GM18909 (cell line): ENCODE data around the gene HMMR.

Experiments
- ATAC-seq: cut with Tn5 transposase; IDR thresholded peaks from one replicate; pipeline ENCODE4 v1.9.1; 2021; ENCODE audit warnings: mild to moderate bottlenecking; ENCODE audit not compliant: unreplicated experiment, poor library complexity

HMMR gene

DNA sequence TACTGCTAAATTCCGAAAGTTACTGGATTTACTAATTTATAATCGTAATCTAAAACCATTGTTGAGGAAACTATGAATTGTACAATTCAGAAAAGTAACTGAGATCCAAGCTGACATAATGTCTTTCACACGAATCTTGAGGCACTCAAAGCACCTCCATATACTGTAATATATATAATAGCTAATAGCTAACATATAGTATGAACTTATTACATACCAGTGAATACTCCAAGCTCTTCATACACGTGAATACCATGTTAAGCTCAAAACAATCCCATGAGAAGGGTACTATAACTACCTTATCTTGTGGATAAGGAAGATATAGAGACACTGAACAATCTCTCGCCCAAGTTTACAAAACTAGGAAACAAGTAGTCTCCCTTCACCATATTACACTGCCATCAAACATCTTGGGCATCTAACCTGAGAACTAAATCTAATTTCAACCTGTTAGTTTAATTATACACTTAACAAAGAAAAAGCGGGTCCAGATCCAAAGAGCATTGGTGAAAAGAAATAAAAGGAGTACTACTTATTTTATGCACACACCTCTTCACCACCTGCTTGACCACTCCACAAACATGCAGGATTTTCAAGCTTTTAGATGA lies 1.6 kb upstream of the HMMR start:
- ATAC-seq: no peak

DNA sequence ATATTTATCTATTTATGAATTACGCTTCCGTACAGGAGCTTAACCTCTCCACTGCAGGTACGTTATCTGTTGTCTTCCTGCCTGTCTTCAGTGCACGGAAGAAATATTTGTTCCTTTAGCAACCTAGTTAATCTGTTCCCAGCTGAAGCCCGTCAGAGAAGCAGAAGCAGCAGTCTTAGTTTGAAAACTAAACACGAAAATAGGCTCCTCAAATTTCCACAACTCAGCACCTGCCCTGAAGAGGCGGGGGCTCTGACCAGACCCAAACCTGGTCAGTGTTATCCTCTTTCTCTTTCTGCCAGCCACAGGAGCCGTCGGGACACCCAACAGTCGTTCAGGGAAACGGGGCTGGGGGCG lies 992 bp upstream of the HMMR start:
- ATAC-seq: peak; percentile 12

- ATAC-seq: peak; percentile 83
Measured at GRCh38 chr5:163459819-163460561, 442 bp upstream of the HMMR start, which contains the start of gene NUDCD2. TSS of gene NUDCD2 (minus strand) at chr5:163460102. CDS start at chr5:163460050, 52 bp downstream.

GRCh38 chr5:163463063-163463435 lies 2.6 kb downstream of the HMMR start:
- no peak for ATAC-seq

DNA sequence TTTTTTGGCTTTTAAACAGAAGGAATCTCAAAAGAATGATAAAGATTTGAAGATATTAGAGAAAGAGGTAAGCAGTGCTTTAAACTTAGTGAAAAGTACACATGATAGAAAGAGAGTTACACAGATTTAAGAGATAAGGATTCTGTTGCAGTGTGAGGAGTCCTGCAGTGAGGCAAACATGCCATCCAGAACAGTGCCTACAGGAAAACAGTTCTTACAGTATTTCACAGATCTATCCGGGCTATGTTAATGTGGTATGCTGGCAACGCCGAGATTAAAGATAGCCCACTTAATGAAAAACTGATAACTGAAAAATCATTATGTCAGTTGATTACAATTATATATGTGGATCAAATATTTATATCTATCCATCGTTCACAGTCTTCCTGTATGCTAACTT lies 7.2 kb downstream of the HMMR start:
- no peak for ATAC-seq

DNA sequence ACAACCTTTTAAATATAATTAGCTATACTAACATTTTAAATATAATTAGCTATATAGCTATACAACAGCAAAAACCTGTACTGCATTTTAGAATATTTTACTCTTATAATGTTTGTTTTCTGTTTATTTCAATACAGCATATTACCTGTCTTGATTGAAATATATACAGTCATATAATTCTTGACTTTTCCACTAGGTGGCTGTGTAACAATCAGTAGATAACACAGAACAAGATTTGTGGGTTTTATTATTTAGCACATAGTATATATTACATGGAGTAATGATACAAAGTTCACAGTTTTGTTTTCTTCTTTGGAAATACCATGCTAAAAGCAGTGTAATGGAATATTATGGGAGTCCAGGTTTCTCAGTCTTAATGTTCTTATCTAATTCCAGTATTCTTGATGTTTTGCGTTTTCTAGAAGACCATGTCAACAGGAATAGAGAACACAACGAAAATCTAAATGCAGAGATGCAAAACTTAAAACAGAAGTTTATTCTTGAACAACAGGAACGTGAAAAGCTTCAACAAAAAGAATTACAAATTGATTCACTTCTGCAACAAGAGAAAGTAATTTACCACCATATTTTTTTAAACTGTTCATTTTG lies 13.3 kb downstream of the HMMR start:
- ATAC-seq: peak; percentile 48

DNA sequence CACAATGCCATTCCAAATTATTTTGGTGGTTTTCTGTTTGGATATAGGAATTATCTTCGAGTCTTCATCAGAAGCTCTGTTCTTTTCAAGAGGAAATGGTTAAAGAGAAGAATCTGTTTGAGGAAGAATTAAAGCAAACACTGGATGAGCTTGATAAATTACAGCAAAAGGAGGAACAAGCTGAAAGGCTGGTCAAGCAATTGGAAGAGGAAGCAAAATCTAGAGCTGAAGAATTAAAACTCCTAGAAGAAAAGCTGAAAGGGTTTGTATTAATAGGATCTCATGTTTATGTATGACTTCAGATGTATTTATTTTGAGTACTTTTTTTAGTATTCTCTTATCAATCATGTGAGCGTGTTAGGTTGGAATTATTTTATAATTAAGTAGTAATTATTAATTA lies 15.0 kb downstream of the HMMR start:
- ATAC-seq: no peak

GRCh38 chr5:163478126-163478981 lies 17.9 kb downstream of the HMMR start:
- ATAC-seq: no peak

GRCh38 chr5:163478982-163479271 lies 18.5 kb downstream of the HMMR start:
- no peak for ATAC-seq

DNA sequence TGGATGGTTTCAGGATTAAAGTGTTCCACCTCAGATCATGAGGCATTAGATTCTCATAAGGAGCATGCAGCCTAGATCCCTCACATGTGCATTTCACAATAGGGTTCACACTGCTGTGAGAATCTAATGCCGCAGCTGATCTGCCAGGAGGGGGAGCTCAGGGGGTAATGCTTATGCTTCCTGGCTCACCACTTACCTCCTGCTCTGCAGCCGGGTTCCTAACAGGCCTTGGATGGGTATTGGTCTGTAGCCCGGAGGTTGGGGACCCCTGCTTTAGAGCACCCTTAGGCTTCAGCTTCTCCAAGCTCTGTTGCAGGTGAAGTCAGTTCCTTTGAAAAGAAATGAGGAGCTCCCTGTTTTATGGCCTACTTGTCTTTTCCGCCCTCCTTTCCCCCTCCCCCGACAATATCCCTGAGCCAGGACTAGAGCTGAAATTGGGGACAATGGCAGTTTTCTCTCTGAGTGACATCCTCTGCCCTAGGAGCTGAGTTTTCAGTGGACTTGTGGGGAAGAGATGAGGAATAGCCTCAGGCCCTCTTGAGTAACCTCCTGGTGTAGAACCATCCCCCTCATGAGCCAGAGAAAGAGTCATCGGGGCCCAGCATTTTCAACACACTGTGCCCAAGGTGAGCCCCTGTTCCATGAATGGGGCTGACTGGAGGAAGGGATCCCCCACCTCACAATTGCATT lies 28.8 kb downstream of the HMMR start:
- ATAC-seq: peak; percentile 62

GRCh38 chr5:163489745-163490075 lies 29.3 kb downstream of the HMMR start:
- ATAC-seq: no peak

DNA sequence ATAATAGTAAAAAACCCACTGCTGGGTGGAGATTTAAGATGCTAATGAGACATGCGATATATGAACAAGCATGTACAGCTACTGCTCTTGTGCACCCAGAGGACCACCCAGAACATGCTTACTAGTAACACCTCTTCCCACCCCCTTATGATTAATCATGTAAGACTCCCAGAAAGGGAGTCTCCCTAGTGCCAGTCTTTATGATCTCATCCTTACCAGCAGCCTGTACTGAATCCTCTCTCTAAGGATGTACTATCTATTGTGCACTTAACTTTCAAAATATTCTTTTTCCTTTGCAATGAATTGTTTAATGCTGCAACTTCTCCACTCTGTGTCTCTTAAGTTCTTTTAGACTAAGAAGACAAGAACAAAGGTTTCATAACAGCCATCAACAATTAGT lies 35.9 kb downstream of the HMMR start:
- no peak for ATAC-seq

DNA sequence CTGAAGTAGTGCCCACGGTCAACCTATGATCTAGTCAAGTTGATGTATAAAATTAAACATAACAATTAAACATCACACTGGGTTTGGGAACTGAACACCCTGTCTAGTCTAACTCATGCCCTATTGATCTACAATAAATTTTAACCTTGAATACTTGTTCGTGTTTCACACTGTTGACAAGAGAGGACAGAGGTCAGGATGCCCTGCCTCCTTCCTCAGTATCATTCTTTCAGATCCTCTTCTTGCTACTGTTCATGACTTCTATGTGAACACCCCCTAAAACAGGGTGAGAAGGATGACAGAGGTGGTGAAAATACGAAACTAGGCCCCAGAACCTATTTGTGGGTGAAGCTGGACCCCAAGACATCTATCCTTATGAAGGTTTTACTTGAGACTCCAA lies 36.9 kb downstream of the HMMR start:
- peak; percentile 56 for ATAC-seq

DNA sequence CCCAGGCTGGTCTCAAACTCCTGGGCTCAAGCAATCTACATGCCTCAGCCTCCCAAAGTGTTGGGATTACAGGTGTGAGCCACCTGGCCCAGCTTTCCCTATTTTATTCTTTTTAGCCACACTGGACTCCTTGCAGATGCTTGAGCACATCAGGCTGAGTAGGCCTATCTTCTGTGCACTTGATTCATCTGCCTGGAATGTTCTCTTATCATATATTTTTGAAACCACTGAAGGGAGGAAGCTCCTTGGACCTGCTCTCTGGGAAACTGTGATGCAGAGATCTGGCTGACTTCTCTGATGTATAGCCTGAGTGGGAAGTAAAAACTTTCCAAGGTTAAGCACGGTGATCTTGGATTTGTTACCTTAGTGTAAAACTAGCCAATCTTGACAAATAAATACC lies 38.5 kb downstream of the HMMR start:
- ATAC-seq: no peak

GRCh38 chr5:163502521-163502920 lies 42.1 kb downstream of the HMMR start:
- no peak for ATAC-seq

GRCh38 chr5:163503106-163504078 lies 43.0 kb downstream of the HMMR start:
- ATAC-seq: peak; percentile 16

DNA sequence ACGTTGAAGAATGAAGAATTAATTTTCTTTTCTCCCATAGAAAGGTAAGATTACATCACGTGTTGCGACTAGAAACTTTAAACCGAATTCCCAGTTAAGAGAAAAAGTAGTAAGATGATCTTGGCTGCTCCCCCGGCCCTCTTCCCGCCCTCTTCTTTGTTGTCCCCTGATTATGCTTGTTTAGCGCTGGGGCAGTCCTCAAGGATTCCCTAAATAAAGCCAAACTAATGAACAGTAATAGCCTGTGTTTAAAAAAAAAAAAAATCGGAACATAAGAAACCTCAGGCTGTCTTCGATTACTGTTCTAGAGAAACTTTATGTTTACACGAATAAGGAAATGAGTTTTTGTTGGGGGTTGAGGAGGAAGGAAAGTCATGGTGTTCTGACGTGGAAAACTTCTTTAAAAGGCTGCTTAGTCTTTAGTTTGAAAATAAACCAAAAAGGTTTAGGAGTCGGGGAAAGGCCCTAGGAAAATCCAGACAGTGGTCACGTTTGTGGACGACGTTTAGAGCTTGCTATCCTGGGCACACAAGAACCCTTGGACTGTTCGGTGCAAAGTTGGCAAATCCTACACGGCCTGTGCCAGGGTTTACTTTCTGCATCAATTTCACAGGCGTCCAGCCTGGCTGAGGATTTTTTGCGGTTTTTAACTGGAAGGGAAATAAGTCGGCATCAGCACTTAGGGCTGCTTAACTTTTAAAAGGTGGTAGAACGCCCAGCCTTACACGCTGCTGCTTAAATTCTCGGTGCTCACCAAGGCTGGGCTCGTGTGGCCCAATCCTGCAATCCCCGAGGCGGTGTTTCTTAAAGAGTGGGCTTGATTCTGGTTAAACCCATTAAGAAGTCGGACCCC lies 43.9 kb downstream of the HMMR start:
- ATAC-seq: no peak

DNA sequence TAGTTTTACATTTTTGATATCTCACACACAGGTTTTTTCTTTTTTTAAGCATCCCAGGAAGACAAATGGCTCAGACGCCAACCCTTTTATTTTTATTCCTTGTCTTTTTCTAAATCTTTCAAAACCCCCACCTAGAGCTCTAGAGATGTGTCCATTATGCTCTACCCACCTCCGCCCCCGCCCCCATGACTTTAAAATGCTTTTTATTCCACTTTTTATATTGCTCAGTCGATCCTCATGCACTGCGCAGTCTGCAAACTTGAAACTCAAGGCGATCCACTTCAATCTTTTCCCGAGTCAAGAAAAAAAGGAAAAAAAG lies 44.6 kb downstream of the HMMR start:
- ATAC-seq: peak; percentile 1
